Glutamatergic neuron (in vitro differentiated cells): ENCODE results near the gene TBC1D22A. TPM values are rescaled to one million over a fixed set of nuclear protein-coding genes. Genes with fewer than 3 reads are reported as not detected.

ENCODE experiments used
- DNase-seq: peaks from one replicate; pipeline ENCODE4 v3.0.0; 2022
- H3K27ac Mint-ChIP-seq: one replicate; pipeline ENCODE4 v1.8.0; 2020; ENCODE audit warnings: mild to moderate bottlenecking, mixed read lengths, inconsistent platforms; ENCODE audit not compliant: unreplicated experiment
- H3K27me3 Mint-ChIP-seq: one replicate; pipeline ENCODE4 v1.8.0; 2020; ENCODE audit warnings: mild to moderate bottlenecking, moderate library complexity, mixed read lengths, inconsistent platforms; ENCODE audit not compliant: unreplicated experiment
- H3K36me3 Mint-ChIP-seq: one replicate; pipeline ENCODE4 v1.8.0; 2020; ENCODE audit warnings: mild to moderate bottlenecking, mixed read lengths, inconsistent platforms; ENCODE audit not compliant: unreplicated experiment
- H3K4me1 Mint-ChIP-seq: one replicate; pipeline ENCODE4 v1.8.0; 2020; ENCODE audit warnings: mild to moderate bottlenecking, low read depth, mixed read lengths, inconsistent platforms; ENCODE audit not compliant: unreplicated experiment
- H3K4me3 Mint-ChIP-seq: one replicate; pipeline ENCODE4 v1.8.0; 2020; ENCODE audit warnings: mild to moderate bottlenecking, mixed read lengths, inconsistent platforms; ENCODE audit not compliant: unreplicated experiment
- H3K9me3 Mint-ChIP-seq: one replicate; pipeline ENCODE4 v1.8.0; 2020; ENCODE audit warnings: mild to moderate bottlenecking, moderate library complexity, mixed read lengths, inconsistent platforms; ENCODE audit not compliant: unreplicated experiment
- CTCF ChIP-seq: fragments of 200-600 bp; sonication (generic); IDR thresholded peaks from one replicate; pipeline ENCODE4 v1.5.0; 2021; ENCODE audit not compliant: partially characterized antibody, unreplicated experiment
- total RNA-seq: library from RNA; stranded (reverse); fragmentation: NEBNext Ultra II Directional; extraction: Animal tissue kit (Norgen Biotek cat#: 25700); gene quantifications from one replicate; pipeline ENCODE4 v1.2.1, GENCODE V29; 2021; ENCODE audit not compliant: unreplicated experiment

The TBC1D22A gene
- total RNA-seq, 1 donor from 2014 or later: 23.0 TPM

- no peak for DNase-seq
- TF ChIP-seq CTCF: no peak
- Mint-ChIP-seq H3K36me3 (no peaks in the 10 kb centered on the region), H3K27me3 (peaks cover 2% of the 10 kb centered on the region), H3K4me3 (no peak overlapping the region), H3K27ac (no peak overlapping the region), H3K4me1 (peaks cover 34% of the 10 kb centered on the region), H3K9me3 (peaks cover 3% of the 10 kb centered on the region)
Observed at GRCh38 chr22:46773076-46773475, 10.6 kb downstream of the TBC1D22A start.

- Mint-ChIP-seq H3K4me3 (no peak overlapping the region), H3K4me1 (peaks cover 28% of the 10 kb centered on the region), H3K27ac (no peak overlapping the region), H3K9me3 (peaks cover 3% of the 10 kb centered on the region), H3K36me3 (no peaks in the 10 kb centered on the region), H3K27me3 (peaks cover 2% of the 10 kb centered on the region)
- TF ChIP-seq CTCF: no peak
- DNase-seq: no peak
Observed at GRCh38 chr22:46774253-46774979, 12.0 kb downstream of the TBC1D22A start.

GRCh38 chr22:46774980-46775849 is 12.8 kb downstream of the TBC1D22A start:
- peaks cover 3% of the 10 kb centered on the region for H3K9me3 Mint-ChIP-seq
- peaks cover 23% of the 10 kb centered on the region for H3K4me1 Mint-ChIP-seq
- peaks cover 2% of the 10 kb centered on the region for H3K27me3 Mint-ChIP-seq
- TF ChIP-seq CTCF: no peak
- no peak for DNase-seq
- no peak overlapping the region for H3K27ac Mint-ChIP-seq
- H3K4me3 Mint-ChIP-seq: no peak overlapping the region
- H3K36me3 Mint-ChIP-seq: no peaks in the 10 kb centered on the region

GRCh38 chr22:46775850-46776826 is 13.7 kb downstream of the TBC1D22A start:
- peaks cover 2% of the 10 kb centered on the region for H3K27me3 Mint-ChIP-seq
- TF ChIP-seq CTCF: no peak
- H3K4me3 Mint-ChIP-seq: peak overlapping the region; percentile 31
- no peak overlapping the region for H3K27ac Mint-ChIP-seq
- peaks cover 20% of the 10 kb centered on the region for H3K4me1 Mint-ChIP-seq
- no peak for DNase-seq
- H3K9me3 Mint-ChIP-seq: peaks cover 3% of the 10 kb centered on the region
- no peaks in the 10 kb centered on the region for H3K36me3 Mint-ChIP-seq
